Measurements from ENCODE around the gene CHST15.

Gene CHST15

GRCh38 chr10:124033887-124034218 is 59.5 kb downstream of the CHST15 start:
- peaks cover 4% of the 10 kb centered on the region; the same call in 1 of the 2 replicates for H3K36me3 ChIP-seq (ENCODE audit: insufficient read depth, low read length)
- no peak overlapping the region for H3K4me2 ChIP-seq (ENCODE audit: insufficient read depth, low read length)
- ATAC-seq (ENCODE audit: insufficient read depth, low read depth), result no peak
- no peaks in the 10 kb centered on the region for H3K27me3 ChIP-seq (ENCODE audit: insufficient read depth, low read length, poor library complexity)
- TF ChIP-seq, protein P1, sequence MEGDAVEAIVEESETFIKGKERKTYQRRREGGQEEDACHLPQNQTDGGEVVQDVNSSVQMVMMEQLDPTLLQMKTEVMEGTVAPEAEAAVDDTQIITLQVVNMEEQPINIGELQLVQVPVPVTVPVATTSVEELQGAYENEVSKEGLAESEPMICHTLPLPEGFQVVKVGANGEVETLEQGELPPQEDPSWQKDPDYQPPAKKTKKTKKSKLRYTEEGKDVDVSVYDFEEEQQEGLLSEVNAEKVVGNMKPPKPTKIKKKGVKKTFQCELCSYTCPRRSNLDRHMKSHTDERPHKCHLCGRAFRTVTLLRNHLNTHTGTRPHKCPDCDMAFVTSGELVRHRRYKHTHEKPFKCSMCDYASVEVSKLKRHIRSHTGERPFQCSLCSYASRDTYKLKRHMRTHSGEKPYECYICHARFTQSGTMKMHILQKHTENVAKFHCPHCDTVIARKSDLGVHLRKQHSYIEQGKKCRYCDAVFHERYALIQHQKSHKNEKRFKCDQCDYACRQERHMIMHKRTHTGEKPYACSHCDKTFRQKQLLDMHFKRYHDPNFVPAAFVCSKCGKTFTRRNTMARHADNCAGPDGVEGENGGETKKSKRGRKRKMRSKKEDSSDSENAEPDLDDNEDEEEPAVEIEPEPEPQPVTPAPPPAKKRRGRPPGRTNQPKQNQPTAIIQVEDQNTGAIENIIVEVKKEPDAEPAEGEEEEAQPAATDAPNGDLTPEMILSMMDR (IDR thresholded peaks at IDR 0.05; ENCODE audit: borderline replicate concordance, extremely low read depth, low read length, poor library complexity, severe bottlenecking), result no peak
- no peak overlapping the region for H3K27ac ChIP-seq (ENCODE audit: low read length)
- H2AFZ ChIP-seq (ENCODE audit: low read depth, low read length), result no peak overlapping the region
- DNase-seq, result no peak
- no peak overlapping the region for H3K9ac ChIP-seq (ENCODE audit: low read depth, low read length)
- H3K79me2 ChIP-seq (ENCODE audit: insufficient read depth, low read length), result no peaks in the 10 kb centered on the region
- H4K20me1 ChIP-seq (ENCODE audit: insufficient read depth, low read length), result no peaks in the 10 kb centered on the region
- H3K4me3 ChIP-seq (ENCODE audit: low read depth in 1 of 2, low read length in 2 of 2), result no peak overlapping the region
- peaks cover 12% of the 10 kb centered on the region for H3K4me1 ChIP-seq (ENCODE audit: insufficient read depth, low read length)
- no peaks in the 10 kb centered on the region for H3K9me3 ChIP-seq (ENCODE audit: insufficient read depth, low read length, severe bottlenecking)

DNA sequence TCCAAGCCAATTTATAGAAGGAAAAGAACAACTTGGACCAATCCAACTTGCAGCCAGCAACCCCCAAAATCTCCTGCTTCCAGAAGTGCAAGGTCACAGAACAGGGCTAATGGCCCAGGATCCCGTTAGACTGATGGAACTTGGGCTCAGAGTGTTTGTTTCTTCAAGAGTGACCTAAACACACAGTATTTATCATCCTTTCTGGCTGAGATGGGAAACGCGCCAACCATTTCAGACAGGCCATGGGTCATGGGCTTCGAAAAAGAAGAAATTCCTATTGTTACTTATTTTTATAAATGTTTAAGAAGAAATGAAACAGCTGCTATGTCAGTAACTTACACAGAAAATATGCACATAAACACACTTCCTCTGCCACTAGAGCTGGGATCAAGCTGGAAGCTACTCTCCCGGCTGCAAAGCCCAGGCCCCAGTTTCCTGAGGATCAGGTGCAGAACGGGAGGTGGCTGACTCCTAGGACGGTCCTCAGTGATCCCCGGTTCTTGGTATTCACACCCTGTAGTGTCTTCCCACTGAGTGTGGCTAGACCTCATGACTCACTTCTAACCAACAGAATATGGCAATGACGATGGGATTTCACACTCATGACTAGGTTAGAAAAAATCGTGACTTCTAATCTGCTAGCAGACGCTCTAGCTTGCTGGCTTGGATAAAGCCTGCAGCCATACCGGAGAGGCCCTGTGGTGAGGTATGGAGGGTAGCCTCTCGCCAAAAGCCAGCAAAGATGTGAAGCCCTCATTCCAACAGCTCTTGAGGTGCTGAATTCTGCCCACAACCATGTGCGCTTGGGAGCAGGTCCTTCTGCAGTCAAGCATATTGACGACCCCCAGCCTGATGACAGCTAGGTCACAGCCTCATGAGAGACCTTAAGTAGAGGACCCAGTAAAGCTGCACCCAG is 60.2 kb downstream of the CHST15 start:
- Histone ChIP-seq H3K9ac (ENCODE audit: low read depth, low read length) (no peak overlapping the region), H3K36me3 (ENCODE audit: insufficient read depth, low read length) (peaks cover 4% of the 10 kb centered on the region; the same call in 1 of the 2 replicates), H3K4me3 (ENCODE audit: low read depth in 1 of 2, low read length in 2 of 2) (no peak overlapping the region), H3K4me1 (ENCODE audit: insufficient read depth, low read length) (peaks cover 12% of the 10 kb centered on the region), H3K9me3 (ENCODE audit: insufficient read depth, low read length, severe bottlenecking) (no peaks in the 10 kb centered on the region), H3K27me3 (ENCODE audit: insufficient read depth, low read length, poor library complexity) (no peaks in the 10 kb centered on the region), H3K79me2 (ENCODE audit: insufficient read depth, low read length) (no peaks in the 10 kb centered on the region), H4K20me1 (ENCODE audit: insufficient read depth, low read length) (no peaks in the 10 kb centered on the region), H3K4me2 (ENCODE audit: insufficient read depth, low read length) (no peak overlapping the region), H2AFZ (ENCODE audit: low read depth, low read length) (no peak overlapping the region), H3K27ac (ENCODE audit: low read length) (no peak overlapping the region)
- TF ChIP-seq EZH2 (IDR thresholded peaks at IDR 0.05; ENCODE audit: borderline replicate concordance, low read depth, low read length, severe bottlenecking), result no peak
- TF ChIP-seq, protein P1 (IDR thresholded peaks at IDR 0.05; ENCODE audit: borderline replicate concordance, extremely low read depth, low read length, poor library complexity, severe bottlenecking), result no peak
- no peak for ATAC-seq (ENCODE audit: insufficient read depth, low read depth)
- no peak for DNase-seq

DNA sequence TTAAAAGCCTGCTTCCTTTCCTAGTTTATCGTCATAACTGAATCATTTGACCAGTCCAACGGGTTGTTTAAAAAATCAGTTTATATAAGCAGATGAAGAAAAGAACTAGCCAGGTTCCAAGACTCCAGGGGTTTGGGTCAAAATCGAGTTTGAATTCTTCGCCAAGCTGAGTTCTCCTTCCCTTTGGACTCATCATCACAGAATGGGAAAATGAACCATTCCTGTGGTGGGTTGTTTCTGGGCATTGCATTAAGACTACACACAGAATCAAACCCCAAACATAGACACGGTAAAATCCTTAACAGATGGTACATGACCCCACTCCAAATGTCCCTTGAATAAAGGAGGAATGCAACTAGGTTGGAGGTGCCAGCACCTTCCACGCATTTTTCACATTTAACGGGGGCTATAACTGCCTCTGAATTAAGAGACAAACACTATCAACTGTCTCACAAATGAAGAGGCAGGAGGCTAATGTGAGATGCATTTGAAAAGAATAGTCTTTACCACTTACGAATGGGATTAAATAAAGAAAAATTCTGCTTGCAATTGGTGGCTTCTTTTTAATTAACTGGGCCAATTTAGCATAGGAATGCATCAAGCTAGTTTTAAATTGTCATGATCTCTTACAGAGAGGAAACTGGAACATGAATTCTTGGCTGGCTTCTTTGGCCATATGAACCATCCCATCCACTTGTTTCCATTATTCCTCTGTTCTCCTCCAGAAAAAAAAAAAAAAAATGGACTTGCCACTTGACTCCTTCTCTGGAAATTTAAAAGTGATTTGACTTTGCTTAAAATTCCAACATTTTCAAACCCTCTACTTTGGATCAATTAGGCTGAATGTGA is 61.1 kb downstream of the CHST15 start:
- Histone ChIP-seq H3K4me1 (ENCODE audit: insufficient read depth, low read length) (peaks cover 12% of the 10 kb centered on the region), H3K27me3 (ENCODE audit: insufficient read depth, low read length, poor library complexity) (no peaks in the 10 kb centered on the region), H3K27ac (ENCODE audit: low read length) (no peak overlapping the region), H3K79me2 (ENCODE audit: insufficient read depth, low read length) (no peaks in the 10 kb centered on the region), H3K9me3 (ENCODE audit: insufficient read depth, low read length, severe bottlenecking) (no peaks in the 10 kb centered on the region), H4K20me1 (ENCODE audit: insufficient read depth, low read length) (no peaks in the 10 kb centered on the region), H3K9ac (ENCODE audit: low read depth, low read length) (no peak overlapping the region), H3K36me3 (ENCODE audit: insufficient read depth, low read length) (no peaks in the 10 kb centered on the region), H2AFZ (ENCODE audit: low read depth, low read length) (no peak overlapping the region), H3K4me2 (ENCODE audit: insufficient read depth, low read length) (no peak overlapping the region), H3K4me3 (ENCODE audit: low read depth in 1 of 2, low read length in 2 of 2) (no peak overlapping the region)
- TF ChIP-seq, protein P1 (IDR thresholded peaks at IDR 0.05; ENCODE audit: borderline replicate concordance, extremely low read depth, low read length, poor library complexity, severe bottlenecking), result no peak
- no peak for TF ChIP-seq EZH2 (IDR thresholded peaks at IDR 0.05; ENCODE audit: borderline replicate concordance, low read depth, low read length, severe bottlenecking)
- ATAC-seq (ENCODE audit: insufficient read depth, low read depth) (no peak), DNase-seq (no peak)
